Right lobe of liver (tissue), 4 donors: ENCODE results near the gene EGLN2.

Source experiments
- POLR2A ChIP-seq: fragments of 450-650 bp; IDR thresholded peaks from one replicate; pipeline ENCODE4 v1.6.1; 2017; ENCODE audit warnings: antibody characterized with exemption, mild to moderate bottlenecking
- TF ChIP-seq, protein P1 (sequence below), 4 donors: fragments of 200-600 bp in 3 of 4; fragments of 450-650 bp in 1 of 4; IDR thresholded peaks; one replicate each; pipeline versions ENCODE4 v1.5.1 to v1.8.0; 2016 to 2022; ENCODE audit warnings: antibody characterized with exemption in 4 of 4, mild to moderate bottlenecking in 2 of 4
- donor health status: DM: no; HTN: no; CAD: no.
- donor health status: DM: no; HTN: no; CAD: no.
- donor health status: DM: no; HTN: yes; CAD: no.

DNA sequence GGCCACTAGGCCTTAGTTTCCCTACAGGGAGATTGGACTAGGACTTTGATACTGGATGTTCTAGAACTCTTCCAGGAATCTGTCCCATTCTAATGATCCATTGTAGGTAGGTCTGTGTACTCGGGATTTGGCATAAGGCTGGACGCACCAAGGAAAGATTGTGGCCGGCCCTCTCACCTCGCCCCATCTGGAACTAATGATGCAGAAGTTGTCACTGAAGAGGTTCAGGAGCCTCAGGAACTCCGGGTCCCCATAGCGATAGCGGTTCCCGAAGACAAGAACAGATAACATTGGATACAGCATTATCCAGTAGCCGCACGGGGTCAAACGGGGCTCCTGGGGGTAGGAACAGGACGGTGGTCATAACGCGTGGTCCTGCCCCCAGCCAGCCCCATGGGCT, 11.2 kb downstream of the EGLN2 start:
- no peak for TF ChIP-seq POLR2A
- TF ChIP-seq, protein P1, sequence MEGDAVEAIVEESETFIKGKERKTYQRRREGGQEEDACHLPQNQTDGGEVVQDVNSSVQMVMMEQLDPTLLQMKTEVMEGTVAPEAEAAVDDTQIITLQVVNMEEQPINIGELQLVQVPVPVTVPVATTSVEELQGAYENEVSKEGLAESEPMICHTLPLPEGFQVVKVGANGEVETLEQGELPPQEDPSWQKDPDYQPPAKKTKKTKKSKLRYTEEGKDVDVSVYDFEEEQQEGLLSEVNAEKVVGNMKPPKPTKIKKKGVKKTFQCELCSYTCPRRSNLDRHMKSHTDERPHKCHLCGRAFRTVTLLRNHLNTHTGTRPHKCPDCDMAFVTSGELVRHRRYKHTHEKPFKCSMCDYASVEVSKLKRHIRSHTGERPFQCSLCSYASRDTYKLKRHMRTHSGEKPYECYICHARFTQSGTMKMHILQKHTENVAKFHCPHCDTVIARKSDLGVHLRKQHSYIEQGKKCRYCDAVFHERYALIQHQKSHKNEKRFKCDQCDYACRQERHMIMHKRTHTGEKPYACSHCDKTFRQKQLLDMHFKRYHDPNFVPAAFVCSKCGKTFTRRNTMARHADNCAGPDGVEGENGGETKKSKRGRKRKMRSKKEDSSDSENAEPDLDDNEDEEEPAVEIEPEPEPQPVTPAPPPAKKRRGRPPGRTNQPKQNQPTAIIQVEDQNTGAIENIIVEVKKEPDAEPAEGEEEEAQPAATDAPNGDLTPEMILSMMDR (IDR thresholded peaks at IDR 0.05), result no peak
